ENCODE data around the gene GIMAP4. TPM values are rescaled to one million over a fixed set of nuclear protein-coding genes. Genes with fewer than 3 reads are reported as not detected.
"Not testable (repeated sequence)": the region's sequence is repeated elsewhere in the genome, so short reads cannot be mapped to it uniquely, and the experiment has no call there.

GIMAP4 gene
- total RNA-seq, 1 donor from 2014 or later, result 0.13 TPM

DNA sequence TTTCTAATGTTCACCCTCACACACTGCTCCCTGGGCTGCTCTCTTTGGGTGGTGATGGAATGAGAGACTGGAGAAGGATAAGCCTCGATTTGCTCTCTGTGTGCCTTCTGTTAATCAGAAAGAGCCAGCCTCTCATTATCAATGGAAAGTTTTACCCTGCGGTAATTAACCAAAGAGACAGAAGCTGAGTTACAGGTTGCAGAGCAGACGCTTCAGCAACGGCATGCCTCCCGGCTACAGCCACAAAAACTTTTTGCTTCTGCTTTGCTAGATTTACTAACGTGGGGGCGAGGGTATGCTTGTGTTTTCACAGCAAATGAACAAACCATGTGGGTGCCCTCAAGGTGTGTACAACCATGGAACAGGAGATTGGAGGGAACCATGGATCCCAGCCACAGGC is 18.0 kb downstream of the GIMAP4 start:
- no peak for DNase-seq (ENCODE audit: low read depth)
- no peak for TF ChIP-seq CTCF (IDR thresholded peaks at IDR 0.05; ENCODE audit: insufficient read depth, low read length, poor library complexity, severe bottlenecking)
- no peaks in the 10 kb centered on the region for H3K36me3 ChIP-seq (ENCODE audit: control insufficient read depth, insufficient read depth, low read length)
- H3K4me3 ChIP-seq (ENCODE audit: low read depth, low read length), result no peak overlapping the region
- H3K27me3 ChIP-seq (ENCODE audit: control insufficient read depth, insufficient read depth, low read length), result no peaks in the 10 kb centered on the region

DNA sequence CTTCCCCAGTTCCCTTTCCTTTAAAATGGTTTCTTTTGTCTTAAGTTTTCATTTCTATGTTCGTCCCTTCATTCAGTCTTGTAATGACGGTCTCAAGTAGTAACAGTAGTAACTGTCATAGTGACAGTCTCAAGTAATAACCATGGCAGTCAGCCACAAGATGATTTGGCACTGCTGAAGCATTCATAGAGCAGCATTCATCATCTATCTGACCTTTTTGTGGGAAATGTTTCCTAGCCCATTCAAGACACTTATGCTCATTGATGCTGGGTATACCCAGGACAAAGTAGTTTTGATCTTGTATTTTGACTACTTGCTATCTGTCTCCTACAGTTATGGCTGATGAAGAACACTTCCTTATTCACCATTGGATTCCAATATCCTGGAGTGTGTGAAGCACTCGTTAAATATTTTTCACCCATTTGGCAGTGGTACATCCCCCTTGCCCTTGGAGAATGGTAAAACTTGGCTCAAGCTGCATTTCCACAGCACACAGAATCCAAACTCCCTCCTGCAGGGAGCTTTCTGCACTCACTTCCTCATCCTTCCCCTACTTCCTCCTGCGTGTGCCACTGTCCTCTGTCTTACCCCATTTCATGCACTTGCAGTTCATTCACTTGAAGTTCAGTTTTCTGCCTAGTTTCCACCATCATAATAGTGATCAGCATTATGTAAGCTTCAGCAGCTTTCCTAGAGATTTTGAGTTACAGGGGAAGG is 19.0 kb downstream of the GIMAP4 start:
- Histone ChIP-seq H3K27me3 (ENCODE audit: control insufficient read depth, insufficient read depth, low read length) (no peaks in the 10 kb centered on the region), H3K4me3 (ENCODE audit: low read depth, low read length) (no peak overlapping the region), H3K36me3 (ENCODE audit: control insufficient read depth, insufficient read depth, low read length) (no peaks in the 10 kb centered on the region)
- TF ChIP-seq CTCF (IDR thresholded peaks at IDR 0.05; ENCODE audit: insufficient read depth, low read length, poor library complexity, severe bottlenecking), result no peak
- no peak for DNase-seq (ENCODE audit: low read depth)

GRCh38 chr7:150586785-150587152 is 19.6 kb downstream of the GIMAP4 start:
- Histone ChIP-seq H3K36me3 (ENCODE audit: control insufficient read depth, insufficient read depth, low read length) (no peaks in the 10 kb centered on the region), H3K27me3 (ENCODE audit: control insufficient read depth, insufficient read depth, low read length) (no peaks in the 10 kb centered on the region), H3K4me3 (ENCODE audit: low read depth, low read length) (no peak overlapping the region)
- DNase-seq (ENCODE audit: low read depth), result no peak
- TF ChIP-seq CTCF (IDR thresholded peaks at IDR 0.05; ENCODE audit: insufficient read depth, low read length, poor library complexity, severe bottlenecking), result no peak

- no peak overlapping the region for H3K4me3 ChIP-seq (ENCODE audit: low read depth, low read length)
- DNase-seq (ENCODE audit: low read depth), result no peak
- no peaks in the 10 kb centered on the region for H3K36me3 ChIP-seq (ENCODE audit: control insufficient read depth, insufficient read depth, low read length)
- no peaks in the 10 kb centered on the region for H3K27me3 ChIP-seq (ENCODE audit: control insufficient read depth, insufficient read depth, low read length)
- no peak for TF ChIP-seq CTCF (IDR thresholded peaks at IDR 0.05; ENCODE audit: insufficient read depth, low read length, poor library complexity, severe bottlenecking)
These were observed 20.4 kb downstream of the GIMAP4 start for GRCh38 chr7:150587551-150587950.

GRCh38 chr7:150594805-150595204 is 27.6 kb downstream of the GIMAP4 start:
- DNase-seq (ENCODE audit: low read depth), result no peak
- Histone ChIP-seq H3K4me3 (ENCODE audit: low read depth, low read length) (no peak overlapping the region), H3K27me3 (ENCODE audit: control insufficient read depth, insufficient read depth, low read length) (no peaks in the 10 kb centered on the region), H3K36me3 (ENCODE audit: control insufficient read depth, insufficient read depth, low read length) (no peaks in the 10 kb centered on the region)
- no peak for TF ChIP-seq CTCF (IDR thresholded peaks at IDR 0.05; ENCODE audit: insufficient read depth, low read length, poor library complexity, severe bottlenecking)

- H3K36me3 ChIP-seq (ENCODE audit: control insufficient read depth, insufficient read depth, low read length), result no peaks in the 10 kb centered on the region
- no peak overlapping the region for H3K4me3 ChIP-seq (ENCODE audit: low read depth, low read length)
- H3K27me3 ChIP-seq (ENCODE audit: control insufficient read depth, insufficient read depth, low read length), result no peaks in the 10 kb centered on the region
- no peak for DNase-seq (ENCODE audit: low read depth)
- TF ChIP-seq CTCF (IDR thresholded peaks at IDR 0.05; ENCODE audit: insufficient read depth, low read length, poor library complexity, severe bottlenecking), result no peak
These were observed 28.2 kb downstream of the GIMAP4 start for GRCh38 chr7:150595361-150595760.

DNA sequence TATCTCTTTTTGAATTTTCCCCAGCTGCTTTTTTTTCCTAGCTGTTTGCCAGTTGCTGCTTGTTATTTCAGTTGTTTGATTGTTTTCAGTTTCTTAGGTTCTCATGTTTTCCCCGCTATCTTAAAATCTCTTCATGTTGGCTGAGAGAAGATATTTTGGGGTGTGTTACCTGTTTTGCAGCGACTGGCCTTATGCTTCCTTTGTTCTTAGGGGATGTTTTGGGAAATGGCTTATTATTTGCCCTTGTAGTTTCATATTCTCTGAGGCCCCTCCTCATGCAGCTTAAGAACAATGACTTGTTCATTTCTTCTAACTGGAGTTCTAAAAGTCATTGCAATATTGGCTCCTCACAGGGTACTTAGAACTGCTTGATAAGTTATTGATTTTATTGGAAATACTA is 36.4 kb downstream of the GIMAP4 start:
- not testable (repeated sequence) for H3K27me3 ChIP-seq (ENCODE audit: control insufficient read depth, insufficient read depth, low read length); DNase-seq (ENCODE audit: low read depth); H3K4me3 ChIP-seq (ENCODE audit: low read depth, low read length); H3K36me3 ChIP-seq (ENCODE audit: control insufficient read depth, insufficient read depth, low read length)

All from kidney epithelial cell (primary cell).